NB4 (cell line): ENCODE measurements around the gene CRISPLD2.

Source experiments
- MAX ChIP-seq: IDR thresholded peaks from 2 replicates; pipeline ENCODE4 v1.6.1; 2011; ENCODE audit warnings: low read depth, low read length
- MYC ChIP-seq: IDR thresholded peaks from 2 replicates; pipeline ENCODE4 v1.6.1; 2011; ENCODE audit warnings: low read depth, low read length
- POLR2A ChIP-seq: IDR thresholded peaks from 2 replicates; pipeline ENCODE4 v1.6.1; 2011; ENCODE audit warnings: mild to moderate bottlenecking; ENCODE audit not compliant: insufficient read length; ENCODE audit errors: extremely low read depth
- TF ChIP-seq, protein P1 (sequence below): IDR thresholded peaks from one replicate; pipeline ENCODE4 v1.5.1; 2012; ENCODE audit warnings: low read depth, low read length

GRCh38 chr16:84788920-84789391 is 30.8 kb upstream of the CRISPLD2 start:
- TF ChIP-seq, protein P1, sequence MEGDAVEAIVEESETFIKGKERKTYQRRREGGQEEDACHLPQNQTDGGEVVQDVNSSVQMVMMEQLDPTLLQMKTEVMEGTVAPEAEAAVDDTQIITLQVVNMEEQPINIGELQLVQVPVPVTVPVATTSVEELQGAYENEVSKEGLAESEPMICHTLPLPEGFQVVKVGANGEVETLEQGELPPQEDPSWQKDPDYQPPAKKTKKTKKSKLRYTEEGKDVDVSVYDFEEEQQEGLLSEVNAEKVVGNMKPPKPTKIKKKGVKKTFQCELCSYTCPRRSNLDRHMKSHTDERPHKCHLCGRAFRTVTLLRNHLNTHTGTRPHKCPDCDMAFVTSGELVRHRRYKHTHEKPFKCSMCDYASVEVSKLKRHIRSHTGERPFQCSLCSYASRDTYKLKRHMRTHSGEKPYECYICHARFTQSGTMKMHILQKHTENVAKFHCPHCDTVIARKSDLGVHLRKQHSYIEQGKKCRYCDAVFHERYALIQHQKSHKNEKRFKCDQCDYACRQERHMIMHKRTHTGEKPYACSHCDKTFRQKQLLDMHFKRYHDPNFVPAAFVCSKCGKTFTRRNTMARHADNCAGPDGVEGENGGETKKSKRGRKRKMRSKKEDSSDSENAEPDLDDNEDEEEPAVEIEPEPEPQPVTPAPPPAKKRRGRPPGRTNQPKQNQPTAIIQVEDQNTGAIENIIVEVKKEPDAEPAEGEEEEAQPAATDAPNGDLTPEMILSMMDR = no peak
- TF ChIP-seq POLR2A = no peak
- no peak for TF ChIP-seq MYC
- no peak for TF ChIP-seq MAX
